Activated T-helper 1 cell treated with anti-CD3 and anti-CD28 coated beads, Interleukin-12 subunit alpha, Interleukin-12 subunit beta, Interleukin-2, Interleukin-4 antibody, amounts not matched to agents 30 ng/mL and 10 ng/mL and 1 ng/mL, durations not matched to agents 14 hours and 24 hours and 36 hours (primary cell): ENCODE measurements around the gene AGTR2. TPM values are rescaled to one million over a fixed set of nuclear protein-coding genes. Genes with fewer than 3 reads are reported as not detected.
"Not testable (repeated sequence)": the region's sequence is repeated elsewhere in the genome, so short reads cannot be mapped to it uniquely, and the experiment has no call there.

Experiments used
- DNase-seq: peaks from one replicate; pipeline ENCODE4 v3.0.0; 2021; ENCODE audit warnings: low spot score
- H3K27ac Mint-ChIP-seq: one replicate; pipeline ENCODE4 v1.8.0; 2021; ENCODE audit warnings: mild to moderate bottlenecking, mixed read lengths
- H3K27me3 Mint-ChIP-seq: one replicate; pipeline ENCODE4 v1.8.0; 2022; ENCODE audit warnings: mild to moderate bottlenecking, moderate library complexity, mixed read lengths; ENCODE audit not compliant: insufficient read depth
- H3K36me3 Mint-ChIP-seq: one replicate; pipeline ENCODE4 v1.8.0; 2021; ENCODE audit warnings: low read depth, mixed read lengths
- H3K4me1 Mint-ChIP-seq: one replicate; pipeline ENCODE4 v1.8.0; 2021; ENCODE audit warnings: low read depth, mixed read lengths
- H3K4me3 Mint-ChIP-seq: one replicate; pipeline ENCODE4 v1.8.0; 2021; ENCODE audit warnings: mild to moderate bottlenecking, moderate library complexity, mixed read lengths
- H3K9me3 Mint-ChIP-seq: one replicate; pipeline ENCODE4 v1.8.0; 2021; ENCODE audit warnings: mixed read lengths
- intact Hi-C: fragments of 100-400 bp; cut with micrococcal nuclease; formaldehyde crosslinking; loops from one replicate; pipeline ENCODE4 v1.15.1; 2024
- total RNA-seq: library from RNA; stranded (reverse); gene quantifications from 2 replicates; pipeline ENCODE4 v1.2.3, GENCODE V29; 2022

Gene AGTR2, protein sequence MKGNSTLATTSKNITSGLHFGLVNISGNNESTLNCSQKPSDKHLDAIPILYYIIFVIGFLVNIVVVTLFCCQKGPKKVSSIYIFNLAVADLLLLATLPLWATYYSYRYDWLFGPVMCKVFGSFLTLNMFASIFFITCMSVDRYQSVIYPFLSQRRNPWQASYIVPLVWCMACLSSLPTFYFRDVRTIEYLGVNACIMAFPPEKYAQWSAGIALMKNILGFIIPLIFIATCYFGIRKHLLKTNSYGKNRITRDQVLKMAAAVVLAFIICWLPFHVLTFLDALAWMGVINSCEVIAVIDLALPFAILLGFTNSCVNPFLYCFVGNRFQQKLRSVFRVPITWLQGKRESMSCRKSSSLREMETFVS
- total RNA-seq: not detected in 2 replicates

DNA sequence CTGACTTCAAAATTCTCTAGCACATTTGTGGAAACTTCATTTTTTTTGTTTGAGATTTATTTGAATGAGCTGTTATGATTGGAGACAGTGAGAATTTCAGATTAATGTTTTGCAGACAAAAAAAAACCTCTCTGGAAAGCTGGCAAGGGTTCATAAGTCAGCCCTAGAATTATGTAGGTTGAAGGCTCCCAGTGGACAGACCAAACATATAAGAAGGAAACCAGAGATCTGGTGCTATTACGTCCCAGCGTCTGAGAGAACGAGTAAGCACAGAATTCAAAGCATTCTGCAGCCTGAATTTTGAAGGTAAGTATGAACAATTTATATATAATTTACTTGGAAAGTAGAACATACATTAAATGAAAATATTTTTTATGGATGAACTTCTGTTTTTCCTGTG, at the start of gene AGTR2:
AGTR2 (plus strand) TSS at position 234 of the 400 bp plus-strand sequence. CDS start 1,537 bp downstream, outside the sequence.
- no peak within 1 kb of the TSS for H3K4me3 Mint-ChIP-seq

DNA sequence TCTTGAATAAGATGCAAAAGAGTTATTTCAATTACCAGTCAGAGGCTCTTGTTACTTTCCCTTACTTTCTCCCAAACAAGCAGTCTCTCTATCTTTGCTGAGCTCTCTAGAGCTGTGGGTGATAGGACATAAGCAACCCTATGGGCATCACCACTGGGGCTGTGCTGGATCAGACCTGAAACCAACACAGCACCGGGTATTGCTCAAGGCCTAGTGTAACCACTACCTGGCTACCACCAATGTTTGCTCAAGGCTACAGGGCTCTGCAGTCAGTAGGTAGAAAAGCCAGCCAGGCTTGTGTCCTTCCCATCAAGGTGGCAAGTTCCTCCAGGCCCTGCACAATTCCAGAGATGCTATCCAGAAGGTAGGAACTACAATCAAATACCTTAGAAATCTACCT, 35.3 kb upstream of the AGTR2 start:
- Mint-ChIP-seq H3K9me3 (peaks cover 4% of the 10 kb centered on the region), H3K4me1 (no peaks in the 10 kb centered on the region), H3K27me3 (no peaks in the 10 kb centered on the region), H3K27ac (no peak overlapping the region), H3K4me3 (no peak overlapping the region), H3K36me3 (no peaks in the 10 kb centered on the region)
- intact Hi-C loops: no loop called here
- DNase-seq: no peak

More for the DNA sequence above, at the start of gene AGTR2:
- no peak for DNase-seq
- intact Hi-C loops: no loop called here
- Mint-ChIP-seq H3K9me3 (no peaks in the 10 kb centered on the region), H3K27me3 (no peaks in the 10 kb centered on the region), H3K36me3 (no peaks in the 10 kb centered on the region), H3K27ac (no peak within 1 kb of the TSS), H3K4me1 (no peaks in the 10 kb centered on the region)

DNA sequence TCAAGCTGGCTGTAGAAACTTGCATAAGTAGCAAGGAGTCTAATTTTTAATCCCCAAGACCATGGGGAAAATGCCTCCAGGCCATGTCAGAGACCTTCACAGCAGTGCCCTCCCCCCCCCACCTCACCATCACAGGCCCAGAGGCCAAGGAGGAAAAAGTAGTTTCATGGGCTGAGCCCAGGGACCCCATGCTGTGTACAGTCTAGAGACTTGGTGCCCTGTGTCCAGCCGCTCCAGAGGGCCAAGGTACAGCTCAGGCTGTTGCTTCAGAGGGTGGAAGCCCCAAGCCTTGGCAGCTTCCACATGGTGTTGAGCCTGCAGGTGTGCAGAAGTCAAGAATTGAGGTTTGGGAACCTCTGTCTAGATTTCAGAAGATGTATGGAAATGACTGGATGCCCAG, 29.3 kb upstream of the AGTR2 start:
- intact Hi-C loops, H3K9me3 Mint-ChIP-seq: not testable (repeated sequence)

DNA sequence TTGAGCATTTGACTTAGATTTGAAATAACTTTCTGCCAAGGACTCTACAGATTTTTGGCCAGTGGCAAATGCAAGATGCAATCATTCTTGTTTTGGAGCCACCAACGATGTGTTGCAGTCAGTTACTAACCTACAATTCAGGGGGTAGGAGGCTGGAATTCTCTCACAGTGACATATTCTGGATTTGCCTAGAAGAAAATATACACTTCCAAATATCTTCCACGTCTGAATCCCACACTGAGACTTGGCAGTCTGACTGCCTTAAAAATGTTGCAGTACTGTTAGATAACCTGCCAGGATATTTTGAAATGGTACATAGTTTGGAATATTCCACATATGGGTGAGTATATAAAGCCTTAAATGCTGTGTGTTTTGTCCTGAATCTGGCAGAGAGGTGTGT, 27.6 kb upstream of the AGTR2 start:
- H3K4me1 Mint-ChIP-seq: no peaks in the 10 kb centered on the region
- H3K4me3 Mint-ChIP-seq: no peak overlapping the region
- no peaks in the 10 kb centered on the region for H3K27me3 Mint-ChIP-seq
- DNase-seq: no peak
- no peaks in the 10 kb centered on the region for H3K36me3 Mint-ChIP-seq
- H3K9me3 Mint-ChIP-seq: no peaks in the 10 kb centered on the region
- H3K27ac Mint-ChIP-seq: no peak overlapping the region
- intact Hi-C loops: no loop called here

More for the DNA sequence above, 29.3 kb upstream of the AGTR2 start:
- not testable (repeated sequence) for H3K4me1 Mint-ChIP-seq, DNase-seq, H3K4me3 Mint-ChIP-seq, H3K27ac Mint-ChIP-seq, H3K36me3 Mint-ChIP-seq, H3K27me3 Mint-ChIP-seq

DNA sequence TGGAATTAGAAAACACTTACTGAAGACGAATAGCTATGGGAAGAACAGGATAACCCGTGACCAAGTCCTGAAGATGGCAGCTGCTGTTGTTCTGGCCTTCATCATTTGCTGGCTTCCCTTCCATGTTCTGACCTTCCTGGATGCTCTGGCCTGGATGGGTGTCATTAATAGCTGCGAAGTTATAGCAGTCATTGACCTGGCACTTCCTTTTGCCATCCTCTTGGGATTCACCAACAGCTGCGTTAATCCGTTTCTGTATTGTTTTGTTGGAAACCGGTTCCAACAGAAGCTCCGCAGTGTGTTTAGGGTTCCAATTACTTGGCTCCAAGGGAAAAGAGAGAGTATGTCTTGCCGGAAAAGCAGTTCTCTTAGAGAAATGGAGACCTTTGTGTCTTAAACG, 2.4 kb downstream of the AGTR2 start:
- no peaks in the 10 kb centered on the region for H3K36me3 Mint-ChIP-seq
- H3K27ac Mint-ChIP-seq: no peak overlapping the region
- intact Hi-C loops: no loop called here
- no peak for DNase-seq
- H3K27me3 Mint-ChIP-seq: no peaks in the 10 kb centered on the region
- no peaks in the 10 kb centered on the region for H3K4me1 Mint-ChIP-seq
- H3K9me3 Mint-ChIP-seq: no peaks in the 10 kb centered on the region
- H3K4me3 Mint-ChIP-seq: no peak overlapping the region

DNA sequence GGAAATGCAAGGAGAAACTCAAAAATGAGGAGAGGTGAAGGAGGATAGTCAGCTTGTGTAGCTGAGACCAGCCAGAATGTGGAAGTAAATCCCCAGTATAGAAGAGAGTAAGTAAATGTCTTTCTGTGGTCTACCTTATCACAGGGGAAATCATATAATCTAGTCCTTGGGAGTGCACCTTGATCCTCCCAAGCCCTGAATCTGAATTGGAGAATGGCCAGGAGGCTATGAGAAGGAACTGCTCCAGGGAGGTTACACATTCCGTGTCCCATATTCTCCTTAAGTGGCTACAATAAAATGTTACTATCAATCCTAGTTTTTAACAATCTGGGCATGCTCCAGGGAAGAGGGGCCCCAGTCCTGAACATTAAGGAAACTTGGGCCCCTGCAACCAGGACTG, 10.8 kb downstream of the AGTR2 start:
- H3K9me3 Mint-ChIP-seq: no peaks in the 10 kb centered on the region
- H3K4me3 Mint-ChIP-seq: no peak overlapping the region
- DNase-seq: no peak
- H3K36me3 Mint-ChIP-seq: no peaks in the 10 kb centered on the region
- no peaks in the 10 kb centered on the region for H3K27me3 Mint-ChIP-seq
- no peak overlapping the region for H3K27ac Mint-ChIP-seq
- H3K4me1 Mint-ChIP-seq: no peaks in the 10 kb centered on the region
- intact Hi-C loops: no loop called here

DNA sequence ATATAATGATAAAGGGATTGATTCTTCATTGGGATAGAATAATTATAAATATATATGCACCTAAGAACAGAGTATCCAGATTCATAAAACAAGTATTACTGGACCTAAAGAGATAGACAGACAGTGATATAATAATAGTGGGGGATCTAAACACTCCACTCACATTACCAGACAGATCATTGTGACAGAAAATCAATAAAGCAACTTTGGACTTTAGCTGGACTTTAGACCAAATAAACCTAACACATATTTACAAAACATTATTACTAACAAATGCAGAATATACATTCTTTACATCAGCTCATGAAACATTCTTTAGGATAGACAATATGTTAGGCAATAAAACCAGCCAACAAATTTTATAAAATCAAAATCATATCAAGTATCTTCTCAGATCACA, 14.6 kb downstream of the AGTR2 start:
- Mint-ChIP-seq H3K27ac (no peak overlapping the region), H3K27me3 (no peaks in the 10 kb centered on the region), H3K36me3 (no peaks in the 10 kb centered on the region), H3K4me1 (no peaks in the 10 kb centered on the region), H3K4me3 (no peak overlapping the region), H3K9me3 (no peaks in the 10 kb centered on the region)
- no peak for DNase-seq
- intact Hi-C loops: no loop called here

DNA sequence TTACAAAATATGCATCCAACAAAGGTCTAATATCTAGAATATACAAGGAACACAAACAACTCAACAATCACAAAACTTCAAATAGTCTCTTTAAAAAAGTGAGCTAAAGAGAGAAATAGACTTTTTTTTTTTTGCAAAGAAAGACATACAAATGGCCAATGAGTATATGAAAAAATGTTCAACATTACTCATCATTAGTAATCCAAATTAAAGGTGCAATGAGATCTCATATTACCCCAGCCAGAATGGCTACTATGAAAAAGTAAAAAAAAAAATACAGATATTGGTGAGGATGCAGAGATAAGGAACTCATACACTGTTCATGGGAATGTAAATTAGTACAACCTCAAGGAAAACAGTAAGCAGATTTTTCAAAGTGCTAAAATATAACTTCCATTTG, 24.1 kb downstream of the AGTR2 start:
- H3K9me3 Mint-ChIP-seq: no peaks in the 10 kb centered on the region
- no peaks in the 10 kb centered on the region for H3K36me3 Mint-ChIP-seq
- no peaks in the 10 kb centered on the region for H3K4me1 Mint-ChIP-seq
- no peak overlapping the region for H3K4me3 Mint-ChIP-seq
- intact Hi-C loops: no loop called here
- no peak for DNase-seq
- H3K27me3 Mint-ChIP-seq: no peaks in the 10 kb centered on the region
- H3K27ac Mint-ChIP-seq: no peak overlapping the region

DNA sequence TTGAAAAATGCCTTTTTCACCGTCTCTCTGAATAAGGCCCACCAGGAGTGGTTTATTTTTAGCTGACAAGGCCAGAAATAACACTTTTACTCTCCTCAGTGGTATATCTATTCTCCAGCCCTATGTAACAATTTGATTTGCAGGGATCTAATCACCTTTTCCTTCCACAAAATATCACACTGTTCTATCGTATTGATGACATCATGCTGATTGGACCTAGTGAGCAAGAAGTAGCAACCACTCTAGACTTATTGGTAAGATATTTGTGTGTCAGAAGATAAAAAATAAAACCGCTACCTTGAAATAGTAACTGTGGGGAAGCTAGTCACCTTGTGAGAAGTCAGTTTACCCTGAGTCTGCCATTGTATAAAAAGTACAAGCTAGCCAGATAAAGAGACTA, 27.7 kb downstream of the AGTR2 start:
- H3K9me3 Mint-ChIP-seq: no peaks in the 10 kb centered on the region
- no peaks in the 10 kb centered on the region for H3K27me3 Mint-ChIP-seq
- H3K27ac Mint-ChIP-seq: no peak overlapping the region
- H3K4me3 Mint-ChIP-seq: no peak overlapping the region
- H3K36me3 Mint-ChIP-seq: no peaks in the 10 kb centered on the region
- DNase-seq: no peak
- H3K4me1 Mint-ChIP-seq: no peaks in the 10 kb centered on the region
- intact Hi-C loops: no loop called here

DNA sequence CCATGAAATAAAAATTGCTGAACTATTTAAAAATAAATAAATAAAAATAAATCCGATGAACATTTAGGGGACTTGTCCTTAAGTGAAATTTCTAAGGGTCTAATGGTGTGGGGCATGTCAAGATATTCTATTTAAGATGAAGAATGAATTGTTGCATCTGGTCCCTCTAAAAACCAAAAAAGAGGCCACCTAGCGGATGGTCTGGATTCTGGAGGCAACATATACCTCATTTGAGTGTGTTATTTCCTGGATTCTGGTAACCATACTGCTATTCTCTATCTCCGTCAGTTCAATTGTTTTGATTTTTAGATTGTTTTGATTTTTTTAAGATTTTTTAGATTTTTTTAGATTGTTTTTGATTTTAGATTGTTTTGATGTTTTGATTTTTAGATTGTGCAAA, 28.3 kb downstream of the AGTR2 start:
- H3K36me3 Mint-ChIP-seq: no peaks in the 10 kb centered on the region
- H3K27me3 Mint-ChIP-seq: no peaks in the 10 kb centered on the region
- no peak overlapping the region for H3K27ac Mint-ChIP-seq
- DNase-seq: no peak
- H3K9me3 Mint-ChIP-seq: no peaks in the 10 kb centered on the region
- H3K4me1 Mint-ChIP-seq: no peaks in the 10 kb centered on the region
- intact Hi-C loops: no loop called here
- no peak overlapping the region for H3K4me3 Mint-ChIP-seq

DNA sequence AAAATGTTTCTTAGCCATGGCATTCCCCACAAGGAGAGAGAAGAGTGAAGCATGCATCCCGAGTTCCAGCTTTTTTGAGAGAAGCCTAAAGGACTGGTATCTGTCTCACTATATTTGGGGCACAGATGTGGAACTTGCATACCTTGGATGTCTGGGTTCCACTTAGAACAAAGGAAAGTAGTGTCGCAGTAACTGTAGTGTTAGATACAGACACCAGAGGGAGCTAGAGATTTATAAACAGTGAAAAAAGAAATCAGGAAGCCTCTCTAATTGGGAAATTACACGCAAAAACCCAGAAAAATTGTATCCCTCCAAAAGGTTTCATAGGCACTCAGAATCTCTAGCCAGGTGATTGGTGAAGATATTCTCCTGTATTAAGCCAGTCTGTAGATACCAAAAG, 34.4 kb downstream of the AGTR2 start:
- Mint-ChIP-seq H3K9me3 (no peaks in the 10 kb centered on the region), H3K27me3 (no peaks in the 10 kb centered on the region), H3K27ac (no peak overlapping the region), H3K36me3 (no peaks in the 10 kb centered on the region), H3K4me3 (no peak overlapping the region), H3K4me1 (no peaks in the 10 kb centered on the region)
- DNase-seq: no peak
- intact Hi-C loops: no loop called here

DNA sequence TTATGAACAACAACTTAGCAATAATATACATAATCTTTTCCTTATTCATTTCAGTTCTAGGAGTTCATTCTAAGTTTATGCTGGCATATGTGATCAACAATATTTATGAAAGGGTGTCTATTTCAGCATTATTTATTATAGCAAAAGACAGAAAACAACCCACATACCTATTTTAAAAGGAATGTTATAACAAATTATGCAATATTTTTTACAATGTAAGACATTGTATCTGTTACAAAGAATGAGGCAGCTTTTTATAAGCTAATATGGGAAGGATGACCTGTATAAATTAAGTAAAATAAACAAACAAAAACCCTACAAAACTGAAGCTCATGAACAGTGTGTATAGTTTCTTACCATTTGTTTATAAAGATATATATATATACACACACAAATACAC, 42.7 kb downstream of the AGTR2 start:
- Mint-ChIP-seq H3K36me3 (no peaks in the 10 kb centered on the region), H3K4me1 (no peaks in the 10 kb centered on the region), H3K4me3 (no peak overlapping the region), H3K27ac (no peak overlapping the region), H3K9me3 (no peaks in the 10 kb centered on the region), H3K27me3 (no peaks in the 10 kb centered on the region)
- DNase-seq: no peak
- intact Hi-C loops: no loop called here

DNA sequence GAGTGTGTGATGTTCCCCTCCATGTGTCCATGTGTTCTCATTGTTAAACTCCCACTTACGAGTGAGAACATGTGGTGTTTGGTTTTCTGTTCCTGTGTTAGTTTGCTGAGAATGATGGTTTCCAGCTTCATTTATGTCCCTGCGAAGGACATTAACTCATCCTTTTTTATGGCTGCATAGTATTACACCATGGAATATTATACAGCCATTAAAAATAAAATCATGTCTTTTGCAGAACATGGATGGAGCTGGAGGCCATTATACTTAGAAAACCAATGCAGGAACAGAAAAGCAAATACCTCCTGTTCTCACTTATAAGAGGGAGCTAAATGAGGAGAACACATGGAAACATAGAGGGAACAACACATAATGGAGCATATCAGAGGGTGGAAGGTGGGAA, 46.5 kb downstream of the AGTR2 start:
- intact Hi-C loops, H3K4me1 Mint-ChIP-seq, H3K27me3 Mint-ChIP-seq, H3K36me3 Mint-ChIP-seq, H3K27ac Mint-ChIP-seq, H3K9me3 Mint-ChIP-seq, DNase-seq, H3K4me3 Mint-ChIP-seq: not testable (repeated sequence)
